Common myeloid progenitor, CD34-positive (primary cell): Measurements from ENCODE around the gene MTURN.

Source experiments
- CTCF ChIA-PET: fragments of 350-600 bp; sonication (Branson Sonifier 250); formaldehyde crosslinking; loops from one replicate; lab custom pipeline; 2021; ENCODE audit warnings: antibody characterized with exemption; lab: Charles Lee
- POLR2A ChIA-PET: fragments of 350-600 bp; sonication (Branson Sonifier 250); formaldehyde crosslinking; loops from one replicate; lab custom pipeline; 2021; ENCODE audit warnings: antibody characterized with exemption; lab: Charles Lee
- DNase-seq, 3 donors: peaks; one replicate each; pipeline versions ENCODE4 v3.0.0 to v3.0.0-alpha.2; 2013
- H3K27ac ChIP-seq, 2 experiments: 1 replicate in 1 of 2; 2 replicates in 1 of 2; pipeline ENCODE4 v1.7.0; 2013; ENCODE audit warnings: inconsistent platforms in 2 of 2, low read length in 2 of 2, mild to moderate bottlenecking in 2 of 2, low read depth in 1 of 2, moderate library complexity in 1 of 2; ENCODE audit not compliant: severe bottlenecking in 2 of 2, insufficient read depth in 1 of 2, poor library complexity in 1 of 2
- H3K27me3 ChIP-seq, 5 experiments: replicated peaks in 2 of 5; 1 replicate in 3 of 5; 2 replicates in 2 of 5; pipeline versions ENCODE4 v1.6.1 to v1.7.0; 2013; ENCODE audit warnings: low read length in 4 of 5, mild to moderate bottlenecking in 2 of 5, moderate library complexity in 2 of 5, inconsistent platforms in 1 of 5; ENCODE audit not compliant: insufficient read depth in 5 of 5, control insufficient read depth in 4 of 5
- H3K36me3 ChIP-seq, 4 experiments: 1 replicate in 2 of 4; 2 replicates in 2 of 4; pipeline versions ENCODE4 v1.6.1 to v1.7.0; 2013; ENCODE audit warnings: low read length in 3 of 4, control low read depth in 1 of 4, mild to moderate bottlenecking in 1 of 4; ENCODE audit not compliant: control insufficient read depth in 4 of 4, insufficient read depth in 4 of 4
- H3K4me1 ChIP-seq, 4 experiments: 1 replicate in 3 of 4; 2 replicates in 1 of 4; pipeline versions ENCODE4 v1.6.1 to v1.7.1; 2013; ENCODE audit warnings: low read length in 3 of 4, mild to moderate bottlenecking in 3 of 4, control low read depth in 1 of 4, inconsistent platforms in 1 of 4, moderate library complexity in 1 of 4; ENCODE audit not compliant: control insufficient read depth in 4 of 4, insufficient read depth in 4 of 4; ENCODE audit errors: control extremely low read depth in 1 of 4
- H3K4me3 ChIP-seq, 7 experiments: 1 replicate in 4 of 7; 2 replicates in 3 of 7; pipeline versions ENCODE4 v1.5.1 to v1.7.0; 2013; ENCODE audit warnings: mild to moderate bottlenecking in 7 of 7, low read length in 6 of 7, moderate library complexity in 6 of 7, inconsistent platforms in 2 of 7, low read depth in 2 of 7, control low read depth in 1 of 7; ENCODE audit not compliant: insufficient read depth in 4 of 7, control insufficient read depth in 1 of 7; ENCODE audit errors: extremely low read depth in 1 of 7
- H3K9me3 ChIP-seq, 5 experiments: 1 replicate in 4 of 5; 2 replicates in 1 of 5; pipeline versions ENCODE4 v1.6.1 to v1.7.1; 2013; ENCODE audit warnings: low read length in 4 of 5, mild to moderate bottlenecking in 2 of 5, inconsistent platforms in 1 of 5, low read depth in 1 of 5, moderate library complexity in 1 of 5; ENCODE audit not compliant: control insufficient read depth in 4 of 5, insufficient read depth in 2 of 5; ENCODE audit errors: control extremely low read depth in 1 of 5
- WGBS: methylation state at CpG from one replicate; pipeline ENCODE4 v1.1.5; 2013; ENCODE audit not compliant: insufficient coverage; 5-methylcytosine and 5-hydroxymethylcytosine counted together

The MTURN gene

GRCh38 chr7:30197438-30197837, 62.7 kb downstream of the MTURN start:
- DNase-seq, result no peak
- Histone ChIP-seq H3K4me1 (no peaks in the 10 kb centered on the region), H3K9me3 (peaks cover 0 to 23% (median 22%) of the 10 kb centered on the region in 5 experiments), H3K36me3 (peaks cover 0 to 31% (median 14%) of the 10 kb centered on the region in 4 experiments), H3K4me3 (no peak overlapping the region), H3K27me3 (no peaks in the 10 kb centered on the region), H3K27ac (no peak overlapping the region)
- 38% methylated on average over 1 of the region's 1 CpG for WGBS
- ChIA-PET POLR2A (interaction anchor here (1.0 kb wide), 1 partner anchor 49 kb away, joined by 5 read pairs; no protein-coding TSS in a partner anchor), CTCF (no interaction called here)

GRCh38 chr7:30199271-30199670, 64.5 kb downstream of the MTURN start:
- no peak overlapping the region for H3K4me3 ChIP-seq
- no peak overlapping the region for H3K27ac ChIP-seq
- no peak for DNase-seq
- ChIA-PET POLR2A (no interaction called here), CTCF (no interaction called here)
- H3K36me3 ChIP-seq, result peaks cover 0 to 28% (median 12%) of the 10 kb centered on the region in 4 experiments
- H3K27me3 ChIP-seq, result no peaks in the 10 kb centered on the region
- 100% methylated on average over 1 of the region's 3 CpGs for WGBS
- H3K4me1 ChIP-seq, result no peaks in the 10 kb centered on the region
- peaks cover 0 to 23% (median 20%) of the 10 kb centered on the region in 5 experiments for H3K9me3 ChIP-seq

GRCh38 chr7:30200591-30200990, 65.8 kb downstream of the MTURN start:
- no peak overlapping the region for H3K4me3 ChIP-seq
- ChIA-PET CTCF (no interaction called here), POLR2A (no interaction called here)
- H3K9me3 ChIP-seq, result peaks cover 0 to 18% (median 9%) of the 10 kb centered on the region in 5 experiments
- no peaks in the 10 kb centered on the region for H3K4me1 ChIP-seq
- WGBS, result 100% methylated on average over 1 of the region's 2 CpGs
- peaks cover 0 to 15% (median 6%) of the 10 kb centered on the region in 4 experiments for H3K36me3 ChIP-seq
- no peak for DNase-seq
- no peaks in the 10 kb centered on the region for H3K27me3 ChIP-seq
- no peak overlapping the region for H3K27ac ChIP-seq

- Histone ChIP-seq H3K4me1 (no peaks in the 10 kb centered on the region), H3K27me3 (no peaks in the 10 kb centered on the region), H3K36me3 (peaks cover 0 to 9% (median 2%) of the 10 kb centered on the region in 4 experiments), H3K9me3 (peaks cover 0 to 12% (median 3%) of the 10 kb centered on the region in 5 experiments), H3K4me3 (no peak overlapping the region), H3K27ac (no peak overlapping the region)
- ChIA-PET POLR2A (no interaction called here), CTCF (no interaction called here)
- 93% methylated on average over 4 of the region's 5 CpGs for WGBS
- DNase-seq, result no peak
Observed at GRCh38 chr7:30201161-30201666, 66.4 kb downstream of the MTURN start.

GRCh38 chr7:30201921-30202320, 67.1 kb downstream of the MTURN start:
- no peak for DNase-seq
- Histone ChIP-seq H3K27me3 (no peaks in the 10 kb centered on the region), H3K36me3 (peaks cover 0 to 7% (median 2%) of the 10 kb centered on the region in 4 experiments), H3K27ac (no peak overlapping the region), H3K9me3 (peaks cover 0 to 8% (median 0%) of the 10 kb centered on the region in 5 experiments), H3K4me3 (no peak overlapping the region), H3K4me1 (no peaks in the 10 kb centered on the region)
- WGBS, result 93% methylated on average over 2 of the region's 2 CpGs
- ChIA-PET CTCF (no interaction called here), POLR2A (no interaction called here)

- ChIA-PET CTCF (no interaction called here), POLR2A (no interaction called here)
- Histone ChIP-seq H3K27ac (no peak overlapping the region), H3K36me3 (peaks cover 0 to 5% (median 2%) of the 10 kb centered on the region in 4 experiments), H3K9me3 (peaks cover 0 to 3% (median 0%) of the 10 kb centered on the region in 5 experiments), H3K4me1 (no peaks in the 10 kb centered on the region), H3K4me3 (no peak overlapping the region), H3K27me3 (no peaks in the 10 kb centered on the region)
- WGBS, result 100% methylated on average over 1 of the region's 3 CpGs
- no peak for DNase-seq
Observed at GRCh38 chr7:30202671-30203070, 67.9 kb downstream of the MTURN start.

- no peaks in the 10 kb centered on the region for H3K4me1 ChIP-seq
- no peaks in the 10 kb centered on the region for H3K9me3 ChIP-seq
- no peak overlapping the region for H3K27ac ChIP-seq
- peaks cover 0 to 3% (median 0%) of the 10 kb centered on the region in 4 experiments for H3K36me3 ChIP-seq
- CTCF ChIA-PET, result interaction anchor here (1.4 kb wide), 1 partner anchor 15 kb away, joined by 3 read pairs; no protein-coding TSS in a partner anchor
- H3K4me3 ChIP-seq, result no peak overlapping the region
- no peaks in the 10 kb centered on the region for H3K27me3 ChIP-seq
- POLR2A ChIA-PET, result no interaction called here
- no CpG with 5 or more reads among the region's 4 CpGs for WGBS
- DNase-seq, result no peak
Observed at GRCh38 chr7:30206491-30206890, 71.7 kb downstream of the MTURN start.
